ENCODE measurements around the gene SUN2. TPM values are rescaled to one million over a fixed set of nuclear protein-coding genes. Genes with fewer than 3 reads are reported as not detected.

The SUN2 gene
- total and polyA plus RNA-seq, 2 donors (not counting 1 experiment from before 2014, with no cell fraction given) = 27.4 to 76.6 TPM

- no peaks in the 10 kb centered on the region for H4K20me1 ChIP-seq (ENCODE audit: control insufficient read depth, extremely low read depth, insufficient read depth, low read length)
- no peak overlapping the region for H3K27ac ChIP-seq (ENCODE audit: insufficient read depth, low read length)
- no peak for DNase-seq (ENCODE audit: low read depth in 2 of 2)
- H2AFZ ChIP-seq (ENCODE audit: low read length) = no peak overlapping the region
- H3K79me2 ChIP-seq (ENCODE audit: control insufficient read depth, insufficient read depth, low read length) = peaks cover 48% of the 10 kb centered on the region
- TF ChIP-seq EZH2 (IDR thresholded peaks at IDR 0.05; ENCODE audit: low read length, missing control alignments) = no peak
- no peaks in the 10 kb centered on the region for H3K27me3 ChIP-seq (ENCODE audit: control insufficient read depth, insufficient read depth, low read length)
- H3K9ac ChIP-seq (ENCODE audit: insufficient read depth, low read length) = no peak overlapping the region
- H3K4me1 ChIP-seq (ENCODE audit: control insufficient read depth, extremely low read depth, insufficient read depth, low read length) = peaks cover 5% of the 10 kb centered on the region
- H3K4me3 ChIP-seq (replicated peaks in 1 of 4; ENCODE audit: control extremely low read depth in 1 of 4, insufficient read depth in 1 of 4, low read depth in 3 of 4, low read length in 4 of 4) = no peak overlapping the region
- no peaks in the 10 kb centered on the region for H3K9me3 ChIP-seq (ENCODE audit: control insufficient read depth, insufficient read depth, low read depth, low read length)
- H3K36me3 ChIP-seq (ENCODE audit: control insufficient read depth, insufficient read depth, low read length) = peaks cover 6% of the 10 kb centered on the region
- no peak overlapping the region for H3K4me2 ChIP-seq (ENCODE audit: extremely low read depth, insufficient read depth, low read length)
These were observed 40.5 kb downstream of the SUN2 start for GRCh38 chr22:38715176-38715764.

GRCh38 chr22:38713921-38714320, 41.9 kb downstream of the SUN2 start:
- H3K79me2 ChIP-seq (ENCODE audit: control insufficient read depth, insufficient read depth, low read length) = peaks cover 61% of the 10 kb centered on the region
- H4K20me1 ChIP-seq (ENCODE audit: control insufficient read depth, extremely low read depth, insufficient read depth, low read length) = no peaks in the 10 kb centered on the region
- H2AFZ ChIP-seq (ENCODE audit: low read length) = no peak overlapping the region
- H3K9ac ChIP-seq (ENCODE audit: insufficient read depth, low read length) = no peak overlapping the region
- H3K9me3 ChIP-seq (ENCODE audit: control insufficient read depth, insufficient read depth, low read depth, low read length) = no peaks in the 10 kb centered on the region
- DNase-seq (ENCODE audit: low read depth in 2 of 2) = no peak
- no peak overlapping the region for H3K27ac ChIP-seq (ENCODE audit: insufficient read depth, low read length)
- H3K36me3 ChIP-seq (ENCODE audit: control insufficient read depth, insufficient read depth, low read length) = peaks cover 6% of the 10 kb centered on the region
- no peak overlapping the region for H3K4me3 ChIP-seq (replicated peaks in 1 of 4; ENCODE audit: control extremely low read depth in 1 of 4, insufficient read depth in 1 of 4, low read depth in 3 of 4, low read length in 4 of 4)
- no peak overlapping the region for H3K4me2 ChIP-seq (ENCODE audit: extremely low read depth, insufficient read depth, low read length)
- no peaks in the 10 kb centered on the region for H3K27me3 ChIP-seq (ENCODE audit: control insufficient read depth, insufficient read depth, low read length)
- H3K4me1 ChIP-seq (ENCODE audit: control insufficient read depth, extremely low read depth, insufficient read depth, low read length) = peaks cover 4% of the 10 kb centered on the region
- no peak for TF ChIP-seq CTCF (conservative IDR thresholded peaks at IDR 0.05 in 1 of 2, IDR thresholded peaks at IDR 0.05 in 1 of 2; ENCODE audit: low read depth in 1 of 2, low read length in 2 of 2)
- no peak for TF ChIP-seq EZH2 (IDR thresholded peaks at IDR 0.05; ENCODE audit: low read length, missing control alignments)

GRCh38 chr22:38712486-38713207, 43.2 kb downstream of the SUN2 start:
- no peak for DNase-seq (ENCODE audit: low read depth in 2 of 2)
- TF ChIP-seq EZH2 (IDR thresholded peaks at IDR 0.05; ENCODE audit: low read length, missing control alignments) (no peak), CTCF (conservative IDR thresholded peaks at IDR 0.05 in 1 of 2, IDR thresholded peaks at IDR 0.05 in 1 of 2; ENCODE audit: low read depth in 1 of 2, low read length in 2 of 2) (no peak)
- no peaks in the 10 kb centered on the region for H4K20me1 ChIP-seq (ENCODE audit: control insufficient read depth, extremely low read depth, insufficient read depth, low read length)
- no peak overlapping the region for H3K4me2 ChIP-seq (ENCODE audit: extremely low read depth, insufficient read depth, low read length)
- peaks cover 73% of the 10 kb centered on the region for H3K79me2 ChIP-seq (ENCODE audit: control insufficient read depth, insufficient read depth, low read length)
- H3K27me3 ChIP-seq (ENCODE audit: control insufficient read depth, insufficient read depth, low read length) = no peaks in the 10 kb centered on the region
- H3K9ac ChIP-seq (ENCODE audit: insufficient read depth, low read length) = no peak overlapping the region
- no peak overlapping the region for H3K27ac ChIP-seq (ENCODE audit: insufficient read depth, low read length)
- no peak overlapping the region for H3K4me3 ChIP-seq (replicated peaks in 1 of 4; ENCODE audit: control extremely low read depth in 1 of 4, insufficient read depth in 1 of 4, low read depth in 3 of 4, low read length in 4 of 4)
- peaks cover 6% of the 10 kb centered on the region for H3K36me3 ChIP-seq (ENCODE audit: control insufficient read depth, insufficient read depth, low read length)
- no peaks in the 10 kb centered on the region for H3K9me3 ChIP-seq (ENCODE audit: control insufficient read depth, insufficient read depth, low read depth, low read length)
- peaks cover 4% of the 10 kb centered on the region for H3K4me1 ChIP-seq (ENCODE audit: control insufficient read depth, extremely low read depth, insufficient read depth, low read length)
- H2AFZ ChIP-seq (ENCODE audit: low read length) = no peak overlapping the region

Data from fibroblast of lung (primary cell).